ENCODE results near the gene SMARCAL1.

SMARCAL1 gene

DNA sequence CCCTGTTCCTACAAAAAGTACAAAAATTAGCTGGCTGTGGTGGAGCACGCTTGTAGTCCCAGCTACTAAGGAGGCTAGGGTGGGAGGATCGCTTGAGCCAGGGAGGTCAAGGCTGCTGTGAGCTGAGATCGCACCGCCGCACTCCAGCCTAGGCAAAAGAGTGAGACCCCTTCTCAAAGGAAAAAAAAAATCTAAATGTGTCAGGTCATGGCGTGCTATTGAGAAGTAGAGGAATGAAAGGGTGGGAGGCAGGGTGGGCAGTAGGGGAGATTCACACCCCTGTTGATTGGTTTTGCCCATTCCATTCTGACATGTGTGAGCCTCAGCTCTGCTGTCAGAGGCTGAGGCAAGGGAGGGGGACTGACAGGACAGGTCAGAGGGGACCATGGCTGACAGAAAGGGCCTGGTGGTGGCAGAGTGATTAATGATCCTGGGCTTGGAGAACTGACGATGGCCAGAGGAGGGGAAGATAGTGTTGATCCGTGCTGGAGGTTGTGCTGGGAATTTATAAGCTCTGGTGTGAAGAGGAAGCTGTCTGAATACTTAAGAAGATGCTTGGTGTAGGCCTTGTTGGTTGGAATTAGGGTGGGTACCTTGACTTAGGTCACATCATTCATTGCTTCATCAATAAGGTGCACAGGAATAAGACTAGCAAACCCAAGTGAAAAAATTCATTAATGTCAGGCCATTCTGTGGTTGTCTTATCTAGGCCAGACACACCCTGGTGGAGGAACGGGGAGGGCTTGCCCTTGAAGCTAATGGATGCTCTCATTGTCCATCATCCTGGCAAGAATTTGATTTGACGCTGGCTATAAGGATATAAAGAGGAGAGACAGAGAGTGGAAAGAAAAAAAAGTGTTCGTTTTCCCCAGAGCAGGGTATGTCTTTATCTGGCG, 19.1 kb upstream of the SMARCAL1 start:
- no peak for DNase-seq

DNA sequence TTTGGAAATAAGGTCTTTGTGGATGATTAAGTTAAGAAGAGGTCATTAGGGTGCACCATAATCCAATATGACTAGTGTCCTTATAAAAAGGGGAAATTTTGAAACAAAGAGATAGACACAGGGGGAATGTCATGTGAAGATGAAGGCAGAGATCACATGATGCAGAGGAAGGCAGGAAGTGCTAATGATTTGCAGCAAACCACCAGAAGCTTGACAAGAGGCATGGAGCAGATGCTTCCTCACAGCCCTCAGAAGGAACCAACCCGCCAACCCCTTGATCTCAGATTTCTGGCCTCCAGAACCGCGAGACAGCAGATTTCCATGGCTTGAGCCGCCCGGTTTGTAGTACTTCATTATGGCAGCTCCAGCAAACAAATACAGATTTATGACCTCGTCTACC, 17.4 kb upstream of the SMARCAL1 start:
- no peak for DNase-seq

DNA sequence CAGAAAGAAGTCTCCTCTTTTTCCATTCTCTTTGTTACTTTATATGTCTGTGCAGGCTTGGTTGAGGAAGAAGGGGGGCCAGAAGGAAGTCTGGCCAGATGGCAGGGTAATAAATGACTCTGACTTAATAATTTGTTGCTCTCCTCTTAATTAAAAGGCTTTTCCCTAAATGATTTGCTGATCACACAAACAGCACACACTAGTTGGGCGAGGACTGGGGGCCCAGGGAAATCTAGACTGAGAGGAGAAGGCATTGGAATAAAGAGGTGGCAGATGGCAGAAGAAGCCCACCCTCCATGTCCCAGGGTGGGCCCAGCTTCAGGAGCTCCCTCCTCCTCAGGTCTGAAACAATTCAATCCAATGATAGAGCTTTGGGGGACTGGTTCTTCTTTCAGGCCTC, 12.7 kb upstream of the SMARCAL1 start:
- no peak for DNase-seq

DNA sequence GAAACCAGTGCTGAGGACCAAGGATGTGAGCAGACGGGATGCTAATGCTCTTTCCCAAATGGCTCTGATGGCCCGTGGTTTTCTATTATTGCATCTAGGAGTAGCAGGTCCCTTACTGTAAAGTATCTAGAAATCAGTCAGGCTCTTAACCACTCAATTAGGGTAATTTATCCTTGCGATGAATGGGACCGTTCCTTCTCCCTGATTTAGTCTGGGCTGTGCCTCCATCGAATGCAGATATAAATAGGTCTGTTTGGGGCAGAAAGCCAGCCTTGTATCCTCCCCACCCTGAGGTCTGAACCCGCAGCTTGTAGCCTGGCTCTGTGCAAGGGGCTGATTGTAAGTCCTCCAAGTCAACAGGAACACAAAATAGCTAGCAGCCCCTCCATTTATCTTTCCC, 9.5 kb upstream of the SMARCAL1 start:
- no peak for DNase-seq

DNA sequence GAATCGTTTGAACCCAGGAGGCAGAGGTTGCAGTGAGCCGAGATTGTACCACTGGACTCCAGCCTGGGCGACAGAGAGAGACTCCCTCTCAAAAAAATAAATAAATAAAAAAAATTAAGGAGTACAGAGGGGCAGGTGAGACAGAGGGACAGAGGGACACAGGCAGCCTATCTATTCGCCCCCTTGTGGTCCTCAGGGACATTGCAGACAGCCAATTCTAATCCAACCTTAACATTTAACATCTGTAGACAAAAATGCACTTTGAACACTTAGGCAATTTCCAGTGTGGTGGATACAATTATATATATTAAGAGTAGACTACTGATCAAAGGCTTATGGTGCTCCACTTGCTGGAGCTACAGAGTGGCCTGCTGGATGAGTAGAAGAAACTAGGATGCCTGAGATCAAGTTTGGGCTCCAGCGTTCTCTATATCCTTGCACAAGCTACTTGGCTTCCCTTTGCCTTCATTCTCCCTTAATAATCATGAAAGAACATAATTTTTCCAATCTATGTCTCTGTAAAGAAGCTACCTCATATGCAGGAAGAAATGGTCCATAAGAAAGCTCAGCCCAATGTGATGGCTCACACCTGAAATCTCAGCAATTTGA, 8.2 kb upstream of the SMARCAL1 start:
- peak; percentile 70 for DNase-seq

DNA sequence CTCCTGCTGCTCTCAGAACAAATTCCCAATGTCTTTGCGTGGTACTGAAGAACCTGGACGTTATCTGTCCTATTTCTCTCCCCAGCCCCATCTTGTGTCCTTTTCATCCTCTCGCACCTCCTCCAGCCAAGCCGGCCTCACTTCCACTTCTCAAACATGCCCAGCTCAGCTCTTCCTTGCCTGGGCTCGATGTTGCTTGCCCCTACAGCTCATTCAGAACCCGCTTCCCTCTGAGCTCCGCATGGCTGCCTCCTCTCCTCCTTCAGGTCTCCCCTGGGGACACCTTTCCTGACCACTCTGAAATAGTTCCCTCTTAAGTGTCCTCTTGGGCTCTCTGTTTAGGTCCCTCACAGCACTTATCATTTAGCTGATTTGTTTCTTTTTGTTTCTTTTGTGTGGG, 6.7 kb upstream of the SMARCAL1 start:
- no peak for DNase-seq

DNA sequence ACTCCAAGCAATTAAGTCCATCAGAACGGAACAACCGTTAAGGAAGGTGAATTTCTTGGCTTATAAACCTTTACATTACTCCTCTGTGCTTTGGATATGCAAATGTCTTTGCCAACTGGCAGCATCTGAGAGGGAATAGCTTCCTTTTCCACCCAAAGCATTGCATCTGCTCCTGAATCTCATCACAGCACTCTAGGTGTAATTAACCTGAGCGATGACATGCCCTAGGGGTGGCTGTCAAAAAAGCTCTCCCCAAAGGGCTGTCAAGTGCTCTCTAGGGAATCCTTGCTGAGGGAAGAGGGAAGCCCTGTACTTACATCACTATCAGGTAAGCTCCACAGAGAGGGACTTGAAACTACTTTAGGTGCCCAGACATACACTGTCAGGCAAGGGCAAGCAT, 5.5 kb upstream of the SMARCAL1 start:
- no peak for DNase-seq

DNA sequence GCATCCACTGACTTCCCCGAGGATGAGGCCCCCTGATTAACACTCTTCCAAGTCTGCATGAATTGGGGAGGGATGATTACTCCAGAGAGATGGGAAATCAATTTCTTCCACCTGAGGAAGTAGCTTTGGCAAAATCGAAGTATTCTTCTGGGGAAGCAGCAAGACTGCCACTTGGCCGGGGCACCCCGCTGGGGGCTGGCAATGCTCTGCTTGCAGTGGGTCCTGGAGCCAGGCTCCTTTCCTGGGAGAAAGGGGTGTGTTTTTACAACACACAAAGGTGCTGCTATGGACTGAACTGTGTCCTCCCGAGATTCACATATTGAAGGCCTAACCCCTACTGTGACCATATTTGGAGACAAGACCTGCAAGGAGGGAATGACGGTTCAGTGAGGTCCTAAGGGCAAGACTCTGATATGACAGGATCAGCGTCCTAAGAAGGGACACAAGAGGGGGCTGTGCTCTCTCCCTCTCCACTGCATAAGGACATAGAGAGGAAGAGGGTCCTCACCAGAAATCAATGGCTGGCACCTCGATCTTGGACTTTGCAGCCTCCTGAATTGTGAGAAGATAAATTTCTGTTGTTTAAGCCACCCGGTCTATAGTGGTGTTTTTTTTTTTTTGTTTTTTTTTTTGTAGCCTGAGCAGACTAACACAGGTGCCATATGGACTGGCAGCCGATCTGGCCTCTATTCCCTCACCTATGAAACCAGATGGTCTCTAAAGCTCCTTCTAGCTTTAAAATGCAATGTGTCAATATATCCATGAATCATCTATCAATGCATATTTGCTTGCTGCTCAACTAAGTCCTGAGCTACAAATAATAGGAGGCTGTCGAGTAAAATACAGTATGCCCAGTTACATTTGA, 3.6 kb upstream of the SMARCAL1 start:
- no peak for DNase-seq

DNA sequence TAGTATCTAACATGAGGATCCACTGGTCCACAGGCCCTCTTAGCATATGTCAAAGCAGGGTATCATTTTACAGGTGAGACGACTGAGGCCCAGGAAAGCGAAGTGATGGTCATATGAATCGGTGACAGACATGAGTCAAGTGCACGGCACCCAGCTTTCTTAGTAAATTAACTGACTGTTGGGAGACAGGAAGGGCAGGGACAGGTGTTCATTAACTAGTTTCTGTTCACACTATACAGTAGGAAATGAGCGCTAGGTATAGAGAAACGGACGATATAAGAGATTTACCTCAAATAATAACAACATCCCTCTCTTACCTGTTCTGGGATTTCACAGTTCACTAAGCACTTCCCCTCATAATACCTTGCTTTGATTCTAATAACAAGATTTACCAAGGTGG, 1.7 kb upstream of the SMARCAL1 start:
- no peak for DNase-seq

DNA sequence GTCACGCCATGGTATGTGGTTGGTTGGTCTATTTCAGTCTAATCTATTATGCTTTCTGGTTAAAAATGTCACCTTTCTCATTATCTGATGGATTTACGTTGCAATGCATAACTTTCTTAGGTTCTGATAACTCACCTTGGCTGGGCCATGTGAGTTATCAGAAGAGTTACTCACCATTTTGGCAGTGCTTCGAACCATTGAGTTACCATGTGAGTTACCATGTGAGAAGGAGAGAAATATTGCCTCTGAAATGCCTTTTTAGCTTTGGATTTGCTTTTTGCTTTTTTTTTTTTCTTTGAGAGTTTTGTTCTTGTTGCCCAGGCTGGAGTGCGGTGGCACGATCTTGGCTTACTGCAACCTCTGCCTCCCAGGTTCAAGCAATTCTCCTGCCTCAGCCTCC, 1.6 kb downstream of the SMARCAL1 start:
- DNase-seq, result no peak

DNA sequence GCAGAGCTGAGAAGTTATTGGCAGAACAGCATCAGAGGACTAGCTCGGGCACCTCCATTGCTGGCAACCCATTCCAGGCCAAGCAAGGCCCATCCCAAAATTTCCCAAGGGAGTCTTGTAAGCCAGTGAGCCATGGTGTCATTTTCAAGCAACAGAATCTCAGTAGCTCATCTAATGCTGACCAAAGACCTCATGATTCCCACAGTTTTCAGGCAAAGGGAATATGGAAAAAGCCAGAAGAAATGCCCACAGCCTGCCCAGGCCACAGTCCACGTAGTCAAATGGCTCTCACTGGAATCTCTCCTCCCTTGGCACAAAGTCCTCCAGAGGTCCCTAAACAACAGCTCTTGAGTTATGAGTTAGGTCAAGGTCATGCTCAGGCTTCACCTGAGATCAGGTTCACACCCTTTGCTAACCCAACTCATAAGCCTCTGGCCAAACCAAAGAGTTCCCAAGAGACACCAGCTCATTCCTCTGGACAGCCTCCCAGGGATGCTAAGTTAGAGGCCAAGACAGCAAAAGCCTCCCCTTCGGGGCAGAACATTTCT, 2.6 kb downstream of the SMARCAL1 start:
- no peak for DNase-seq

DNA sequence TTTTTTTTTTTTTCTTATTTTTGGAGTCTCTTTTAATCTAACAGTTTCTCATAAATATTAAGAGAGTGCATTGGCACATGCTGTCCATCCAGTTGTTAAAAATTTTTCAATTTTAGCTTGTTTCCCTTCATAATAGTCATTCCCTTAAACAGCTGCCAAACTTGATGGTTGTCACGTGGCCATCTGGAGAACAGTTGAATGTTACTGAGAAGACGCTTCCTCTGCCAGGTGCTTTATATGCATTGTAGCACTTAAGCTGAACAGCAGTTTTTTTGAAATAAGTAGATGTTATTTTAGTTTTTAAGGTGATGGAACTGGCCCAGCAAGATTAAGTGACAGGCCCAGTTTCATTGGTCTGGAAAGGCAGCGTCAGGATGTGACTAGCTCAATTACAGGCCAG, 3.3 kb downstream of the SMARCAL1 start:
- DNase-seq, result no peak

DNA sequence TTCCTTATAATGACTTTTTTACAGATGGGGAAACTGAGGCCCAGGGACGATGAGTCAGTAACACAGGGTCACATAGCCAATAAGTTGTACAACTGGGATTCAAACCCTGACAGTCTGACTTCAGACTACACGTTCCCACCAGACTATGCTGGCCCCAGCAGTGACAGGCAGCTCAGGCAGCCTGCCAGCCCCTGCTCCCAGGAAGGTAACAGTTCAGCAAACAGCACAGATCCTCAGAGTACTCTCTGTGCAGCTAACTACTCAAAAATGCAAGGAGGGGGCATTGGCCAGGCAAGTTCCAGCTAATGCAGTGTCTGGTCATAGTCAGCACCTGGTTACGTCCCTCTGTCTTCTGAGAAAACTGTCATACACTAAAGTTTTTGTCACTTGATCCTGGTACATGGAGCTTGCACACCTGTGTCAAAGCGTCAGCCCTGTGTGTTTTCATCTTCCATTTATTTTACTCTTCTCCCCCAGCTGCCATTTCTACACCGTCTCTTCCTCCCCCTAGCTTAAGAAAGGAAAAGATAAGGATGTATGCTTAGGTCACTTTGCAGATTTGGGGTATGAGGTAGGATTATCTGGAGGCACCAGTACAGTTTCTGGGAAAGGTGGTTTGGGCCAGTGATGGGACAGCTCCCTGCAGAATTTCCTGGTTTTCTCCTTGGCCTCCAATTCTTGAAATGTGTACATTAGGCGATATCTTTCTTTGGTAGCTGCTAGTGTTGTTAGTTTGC, 4.5 kb downstream of the SMARCAL1 start:
- no peak for DNase-seq

DNA sequence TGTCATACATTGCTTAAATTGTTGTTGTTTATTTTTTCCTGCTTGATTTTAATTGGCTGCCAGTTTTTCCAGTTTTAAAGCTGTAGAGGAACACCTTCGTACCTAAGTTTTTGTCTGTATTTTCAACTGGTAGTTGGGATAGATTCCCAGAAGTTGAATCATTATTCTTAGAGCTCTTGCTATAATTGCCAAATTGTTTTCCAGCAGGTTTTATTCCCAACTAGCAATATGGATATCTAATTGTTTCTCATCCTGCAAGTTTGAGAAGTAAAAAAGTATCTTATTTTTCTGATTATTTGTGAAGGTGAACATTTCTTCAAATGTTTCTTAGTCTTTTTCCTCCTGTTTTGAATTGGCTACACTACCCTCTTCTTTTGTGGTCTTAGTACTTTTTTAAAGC, 6.7 kb downstream of the SMARCAL1 start:
- DNase-seq, result no peak

DNA sequence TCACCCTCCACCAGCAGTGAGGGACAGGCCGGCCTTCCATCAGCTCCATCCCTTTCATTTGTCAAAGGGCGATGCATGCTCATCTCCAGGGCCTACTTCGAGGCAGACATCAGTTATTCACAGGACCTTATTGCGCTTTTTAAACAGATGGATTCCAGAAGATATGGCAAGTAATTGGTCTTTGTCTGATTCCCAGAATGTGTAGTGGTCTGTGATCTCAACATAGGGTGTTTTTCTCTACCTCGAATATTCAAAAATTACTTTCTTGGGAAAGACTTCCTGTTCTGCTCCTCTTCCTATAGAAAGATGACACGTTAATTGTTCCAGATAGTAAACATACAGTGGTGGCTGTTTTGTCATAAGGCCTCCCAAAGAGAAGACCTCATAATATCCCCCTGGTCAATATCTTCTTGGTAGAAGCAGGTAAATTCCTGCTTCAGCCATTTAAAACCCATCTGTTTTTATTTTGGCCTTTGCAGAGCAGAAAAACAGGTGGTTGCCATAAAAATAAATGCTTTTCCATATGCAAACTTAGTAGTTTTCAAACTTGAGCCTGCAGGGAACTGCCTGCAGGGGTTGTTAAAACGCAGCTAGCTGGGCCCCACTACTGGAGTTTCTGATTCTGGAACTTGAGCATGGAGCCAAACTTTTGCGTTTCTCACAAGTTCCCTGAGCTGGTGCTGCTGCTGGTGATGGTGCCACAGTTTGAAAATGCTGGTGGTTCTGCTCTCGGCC, 8.2 kb downstream of the SMARCAL1 start:
- DNase-seq, result no peak

DNA sequence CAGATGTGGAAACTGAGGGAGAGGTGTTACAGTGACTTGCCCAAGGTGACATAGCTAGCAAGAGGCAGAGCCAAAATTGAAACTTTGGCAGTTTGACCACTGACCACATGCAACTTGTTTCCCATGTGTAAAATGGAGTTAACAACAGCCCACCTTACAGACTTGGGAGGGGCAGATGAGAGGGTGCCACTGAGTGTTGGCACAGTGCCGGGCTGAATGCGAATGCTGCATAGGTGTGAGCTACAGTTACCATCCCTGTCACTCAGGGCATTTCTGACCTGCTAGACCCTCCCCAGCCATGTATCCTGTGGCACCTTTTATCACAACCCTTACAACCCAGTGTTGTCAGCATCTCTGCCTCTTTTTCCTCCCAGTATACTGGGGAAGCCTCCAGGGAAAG, 10.8 kb downstream of the SMARCAL1 start:
- no peak for DNase-seq

DNA sequence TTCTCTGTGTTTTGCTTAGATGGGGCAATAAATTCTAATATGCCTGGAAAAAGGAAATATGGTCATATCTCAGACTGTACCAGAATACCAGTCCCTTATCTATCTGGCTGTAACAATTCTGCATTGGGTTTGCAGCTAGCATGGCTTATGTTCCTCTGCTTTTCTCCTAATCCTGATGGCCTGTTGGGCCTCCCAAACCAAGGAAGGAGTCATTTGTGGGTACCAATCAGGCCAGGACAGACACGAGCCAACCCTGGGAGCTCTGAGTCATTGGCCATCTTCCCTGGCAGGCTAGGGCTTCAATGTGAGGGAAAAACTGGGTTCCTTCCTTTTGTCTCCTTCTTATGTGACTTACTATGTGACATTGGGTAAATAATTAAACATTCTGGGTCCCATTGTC, 12.0 kb downstream of the SMARCAL1 start:
- DNase-seq, result no peak

DNA sequence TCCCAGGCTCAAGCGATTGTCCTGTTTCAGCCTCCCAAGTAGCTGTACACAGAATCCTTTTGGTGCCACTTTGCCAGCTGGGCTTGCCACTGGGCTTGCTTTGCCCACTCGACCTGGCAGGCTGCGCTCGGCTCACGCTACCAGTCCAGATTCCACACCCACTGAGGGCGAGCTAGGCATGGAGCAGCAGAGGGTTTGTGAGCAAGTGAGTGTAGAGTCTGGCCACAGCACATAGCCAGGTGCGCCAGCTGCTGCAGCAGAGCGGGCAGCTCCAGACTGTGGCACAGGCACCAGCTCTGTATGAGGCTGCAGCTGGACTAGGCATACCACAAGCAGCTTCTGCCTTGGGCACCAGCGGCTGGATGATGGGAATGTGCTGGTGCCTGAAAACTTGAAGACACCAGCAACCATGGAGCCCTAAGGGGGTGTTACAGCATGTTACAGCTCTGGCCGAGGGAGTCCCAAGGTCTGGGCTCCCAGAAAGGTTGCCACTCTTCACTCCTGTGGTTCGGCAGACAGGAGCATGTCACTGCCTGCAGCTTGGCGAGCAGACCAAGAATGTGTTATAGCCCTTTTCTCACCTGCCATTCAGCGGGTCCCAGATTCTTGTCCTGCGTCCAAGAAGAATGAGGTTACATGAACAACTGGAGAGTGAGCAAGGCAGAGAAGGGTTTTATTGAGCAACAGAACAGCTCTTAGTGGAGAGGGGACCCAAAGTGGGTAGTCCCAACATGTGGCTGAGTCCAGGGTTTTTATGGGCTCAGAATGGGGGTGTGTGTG, 12.9 kb downstream of the SMARCAL1 start:
- no peak for DNase-seq

DNA sequence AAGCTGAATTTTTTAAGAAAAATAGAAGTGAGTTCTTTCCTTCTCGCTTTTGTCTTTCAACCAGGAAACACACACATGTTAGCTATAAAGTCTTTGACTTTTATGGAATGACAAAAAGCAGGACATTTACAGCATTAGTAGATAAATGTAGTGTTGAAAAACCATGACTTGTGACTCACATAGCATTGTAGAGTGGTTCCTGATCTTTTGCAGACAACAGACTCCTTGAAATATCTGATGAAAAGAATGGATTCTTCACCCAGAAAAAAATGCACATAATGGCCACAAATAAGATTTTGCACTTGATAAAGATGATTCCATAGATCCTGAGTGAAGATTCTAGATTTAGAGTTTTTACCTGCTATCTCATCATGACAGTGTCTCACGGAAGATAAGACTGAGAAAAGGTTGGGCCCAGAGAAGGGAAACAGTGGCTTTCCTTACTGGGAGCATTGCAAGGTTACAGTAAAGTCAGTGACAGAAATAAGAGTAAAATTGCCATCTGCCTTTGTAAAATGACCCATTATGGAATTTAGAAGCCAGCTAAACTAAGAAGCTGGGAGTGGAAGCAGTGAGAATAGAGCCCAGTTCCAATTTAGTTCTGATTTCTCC, 14.0 kb downstream of the SMARCAL1 start:
- DNase-seq, result no peak

DNA sequence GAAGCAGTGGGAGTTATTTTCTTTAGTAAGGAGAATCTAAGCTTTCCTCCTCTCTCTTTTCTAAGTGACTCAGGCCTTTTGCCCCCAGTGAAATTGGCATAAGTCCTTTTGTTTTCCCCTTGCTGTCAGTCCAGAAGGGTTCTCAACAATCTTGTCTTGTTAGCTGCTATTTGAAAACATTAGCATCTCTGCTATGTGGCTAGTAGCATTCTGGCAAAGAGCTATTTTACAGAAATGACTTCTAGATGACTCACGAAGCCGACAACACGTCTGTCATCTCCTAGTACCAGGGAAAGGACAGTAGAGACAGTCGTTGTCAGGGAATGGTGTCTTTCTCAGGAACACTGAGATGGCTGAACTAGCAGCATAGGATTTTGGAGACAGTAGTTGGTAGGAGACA, 14.7 kb downstream of the SMARCAL1 start:
- no peak for DNase-seq
